Activated CD4-positive, alpha-beta T cell treated with anti-CD3 and anti-CD28 coated beads for 4 hours (primary cell): ENCODE data around the gene P2RX3.
"Not testable (repeated sequence)": the region's sequence is repeated elsewhere in the genome, so short reads cannot be mapped to it uniquely, and the experiment has no call there.

Experiments
- DNase-seq, 2 donors: peaks; one replicate each; pipeline ENCODE4 v3.0.0-alpha.2; 2020

The P2RX3 gene

GRCh38 chr11:57327721-57328120 is 10.4 kb upstream of the P2RX3 start:
- DNase-seq: no peak

- DNase-seq: no peak
Measured at GRCh38 chr11:57330029-57330428, 8.1 kb upstream of the P2RX3 start.

DNA sequence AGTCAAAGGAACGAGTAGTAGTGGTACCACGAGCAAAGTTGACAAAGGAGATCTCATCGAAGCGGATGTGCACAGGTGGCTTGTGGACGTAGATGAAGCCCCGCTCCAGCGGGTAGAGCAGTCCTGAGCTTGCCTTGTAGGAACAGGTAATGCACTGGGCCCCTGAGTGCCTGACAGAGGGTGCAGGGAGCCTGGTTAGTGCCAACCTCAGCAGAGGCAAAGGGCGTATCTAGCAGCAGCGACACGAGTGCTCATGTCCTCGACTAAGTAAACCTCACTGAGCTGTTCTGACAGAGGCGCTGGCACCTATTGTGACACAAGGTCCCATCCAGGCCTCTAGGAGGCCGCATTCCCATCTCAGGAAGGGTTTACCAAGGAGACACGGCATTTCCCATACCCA is 6.4 kb upstream of the P2RX3 start:
- no peak for DNase-seq

- DNase-seq: no peak
Measured at GRCh38 chr11:57332694-57333440, 5.3 kb upstream of the P2RX3 start.

DNA sequence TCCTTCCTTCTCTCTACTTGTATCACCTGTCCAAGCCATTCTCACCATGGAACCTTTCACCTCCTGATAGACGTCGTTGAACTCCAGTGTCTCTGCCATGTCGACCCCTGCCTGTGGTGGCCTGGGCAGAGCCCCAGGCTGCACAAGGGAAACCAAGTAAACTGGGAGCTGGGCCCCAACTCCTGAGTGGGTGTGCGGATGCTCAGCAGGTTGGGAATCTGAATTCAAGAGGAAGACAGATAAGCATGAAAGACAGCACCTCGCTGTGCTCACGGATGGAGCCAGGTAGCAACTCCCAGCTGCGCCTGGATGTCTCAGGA is 3.2 kb upstream of the P2RX3 start:
- DNase-seq: no peak

DNA sequence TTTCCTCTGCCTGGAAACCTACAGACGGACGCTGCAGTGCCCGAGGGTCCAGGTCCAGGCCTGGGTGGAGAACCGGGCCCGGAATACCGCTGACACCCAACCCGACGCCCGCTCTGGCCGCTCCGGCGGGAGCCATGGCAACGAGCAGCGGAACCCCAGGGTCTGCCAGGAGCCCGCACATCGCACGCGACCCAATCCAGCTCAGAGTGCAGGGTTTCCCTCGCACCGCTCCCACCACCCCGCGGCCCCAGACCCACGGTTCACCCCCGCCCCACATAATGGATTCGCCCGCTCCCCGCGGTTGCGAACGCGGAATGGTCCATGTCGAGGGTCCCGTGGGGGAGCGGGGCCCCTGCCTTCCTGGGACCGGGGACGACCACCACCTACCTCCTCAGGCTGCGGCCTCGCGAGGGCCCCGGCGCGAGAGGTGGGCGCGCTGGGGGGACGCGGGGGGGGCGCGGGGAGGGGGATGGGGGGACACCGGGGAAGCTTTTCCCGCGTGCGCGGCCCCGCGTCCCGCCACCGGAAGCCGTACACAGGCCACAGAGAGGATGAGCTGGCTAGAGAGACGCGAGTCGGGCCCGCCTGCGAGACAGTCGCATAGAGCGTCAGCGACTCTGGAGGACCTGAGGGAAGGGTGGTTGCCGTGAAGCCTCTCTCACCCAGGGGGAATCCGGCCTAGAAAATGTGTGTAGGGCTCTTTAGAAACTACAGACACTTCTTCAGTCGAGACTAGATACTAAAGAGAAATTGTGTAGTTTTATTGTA is 2.6 kb upstream of the P2RX3 start, which contains the start of gene SSRP1:
Gene SSRP1, minus strand, starts transcription at position 550 of the 768 bp plus-strand sequence. CDS start 771 bp downstream, outside the sequence.
- peak; percentile 84 to 87 for DNase-seq

- no peak for DNase-seq
Measured at GRCh38 chr11:57336111-57336666, 2.0 kb upstream of the P2RX3 start.

DNA sequence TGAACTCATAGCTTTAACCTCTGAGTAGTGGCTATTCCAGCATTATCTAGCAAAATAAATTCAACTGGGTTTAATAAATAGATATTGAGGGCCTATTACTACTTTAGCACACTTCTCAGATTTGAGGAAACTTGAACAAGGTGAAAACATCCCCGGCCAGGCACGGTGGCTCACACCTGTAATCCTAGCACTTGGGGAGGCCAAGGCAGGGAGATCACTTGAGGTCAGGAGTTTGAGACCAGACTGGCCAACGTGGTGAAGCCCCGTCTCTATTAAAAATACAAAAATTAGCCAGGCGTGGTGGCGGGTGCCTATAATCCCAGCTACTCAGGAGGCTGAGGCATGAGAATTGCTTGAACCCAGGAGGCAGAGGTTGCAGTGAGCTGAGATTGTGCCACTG is 1.3 kb upstream of the P2RX3 start:
- DNase-seq: not testable (repeated sequence)

DNA sequence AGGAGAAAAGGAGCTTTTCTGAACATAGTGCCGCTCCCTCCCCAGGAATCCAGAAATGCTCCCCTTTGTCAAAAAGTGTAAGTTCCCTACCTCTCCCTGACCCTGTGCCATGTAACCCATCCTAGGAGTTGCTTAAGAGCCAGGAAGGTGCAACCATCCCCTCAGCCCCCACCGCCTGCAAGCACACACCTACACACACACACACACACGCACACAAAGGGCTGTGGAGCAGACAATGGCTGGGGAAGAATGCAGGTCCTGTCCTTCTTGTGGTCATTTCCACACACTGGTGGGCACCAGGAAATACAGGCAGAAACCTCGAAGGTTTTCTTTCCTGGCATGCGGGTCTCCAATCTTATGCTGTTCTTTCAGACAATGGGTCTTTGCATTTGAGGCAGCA is 1.2 kb downstream of the P2RX3 start:
- DNase-seq: no peak

DNA sequence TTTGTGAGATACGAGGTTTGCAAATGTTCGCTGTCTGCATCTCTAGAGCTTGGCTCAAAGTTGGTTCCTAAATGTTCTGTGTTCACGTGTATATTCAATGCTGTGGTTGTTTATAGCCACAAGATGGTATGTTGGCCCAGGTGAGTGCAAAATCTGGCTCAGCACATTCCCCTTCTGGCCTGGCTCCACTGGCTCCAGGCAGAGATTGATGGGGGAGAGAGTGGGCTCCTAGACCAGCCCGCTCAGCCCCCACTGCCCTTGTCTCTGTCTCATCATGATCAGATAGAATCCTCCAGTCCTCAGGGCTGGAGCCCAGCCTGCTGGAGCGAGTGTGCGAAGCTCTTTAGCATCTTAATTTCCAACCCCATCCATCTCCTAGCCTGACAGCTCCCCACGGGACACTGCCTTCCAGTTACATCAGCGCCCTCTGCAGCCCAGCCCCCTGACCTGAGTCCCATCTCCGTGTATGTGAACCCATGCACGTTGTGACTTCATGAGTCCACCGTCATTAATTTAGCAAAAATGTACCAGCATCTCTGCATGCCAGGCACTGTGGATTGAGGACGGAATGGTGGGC is 2.0 kb downstream of the P2RX3 start:
- no peak for DNase-seq

DNA sequence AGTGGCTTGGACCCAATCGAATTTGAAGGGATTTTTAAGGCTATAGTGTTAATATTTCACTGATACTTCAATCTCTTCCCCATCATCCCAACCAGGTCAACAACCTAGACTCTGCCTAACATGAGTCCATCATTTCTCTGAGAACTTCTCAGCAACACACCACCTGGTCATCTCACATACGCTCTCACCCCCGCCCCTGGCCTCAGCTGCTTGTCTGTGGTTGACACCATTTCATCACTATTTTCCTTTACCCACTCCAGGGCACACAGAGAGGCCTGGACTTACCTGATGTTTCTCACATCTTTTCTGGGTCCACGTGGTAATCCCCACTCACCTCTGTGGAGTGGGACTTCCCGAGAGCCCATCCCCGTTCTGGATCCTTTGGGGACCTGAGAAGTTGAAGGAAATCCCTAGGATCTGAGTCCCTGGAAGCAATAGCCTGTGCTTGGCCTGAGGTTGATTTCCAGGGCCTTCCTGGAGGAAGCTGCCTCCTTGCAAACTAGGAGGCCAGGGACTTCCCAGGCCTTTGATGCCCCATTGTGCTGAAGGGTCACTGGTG is 3.2 kb downstream of the P2RX3 start:
- no peak for DNase-seq

- no peak for DNase-seq
Measured at GRCh38 chr11:57342702-57343101, 4.5 kb downstream of the P2RX3 start.

- no peak for DNase-seq
Measured at GRCh38 chr11:57343825-57344224, 5.7 kb downstream of the P2RX3 start.

DNA sequence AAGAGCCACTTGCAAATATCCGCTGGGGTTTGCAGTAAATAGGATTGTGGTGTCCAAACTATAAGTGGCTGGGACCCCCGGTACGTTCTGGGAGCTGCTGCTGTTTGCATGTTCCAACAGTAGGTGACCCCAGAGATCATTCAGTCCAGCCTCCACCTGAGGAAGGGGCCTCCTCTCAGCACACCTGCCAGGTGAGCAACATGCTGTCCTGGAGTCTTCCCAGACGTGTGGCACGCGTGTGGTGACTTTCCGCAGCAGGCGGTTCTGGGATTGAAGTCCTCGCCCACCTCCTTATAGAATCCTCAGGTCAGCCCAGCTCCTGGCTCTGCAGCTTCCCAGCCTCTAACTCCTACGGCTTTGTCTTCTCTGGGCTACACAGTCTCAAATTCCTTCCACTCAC is 6.7 kb downstream of the P2RX3 start:
- no peak for DNase-seq

DNA sequence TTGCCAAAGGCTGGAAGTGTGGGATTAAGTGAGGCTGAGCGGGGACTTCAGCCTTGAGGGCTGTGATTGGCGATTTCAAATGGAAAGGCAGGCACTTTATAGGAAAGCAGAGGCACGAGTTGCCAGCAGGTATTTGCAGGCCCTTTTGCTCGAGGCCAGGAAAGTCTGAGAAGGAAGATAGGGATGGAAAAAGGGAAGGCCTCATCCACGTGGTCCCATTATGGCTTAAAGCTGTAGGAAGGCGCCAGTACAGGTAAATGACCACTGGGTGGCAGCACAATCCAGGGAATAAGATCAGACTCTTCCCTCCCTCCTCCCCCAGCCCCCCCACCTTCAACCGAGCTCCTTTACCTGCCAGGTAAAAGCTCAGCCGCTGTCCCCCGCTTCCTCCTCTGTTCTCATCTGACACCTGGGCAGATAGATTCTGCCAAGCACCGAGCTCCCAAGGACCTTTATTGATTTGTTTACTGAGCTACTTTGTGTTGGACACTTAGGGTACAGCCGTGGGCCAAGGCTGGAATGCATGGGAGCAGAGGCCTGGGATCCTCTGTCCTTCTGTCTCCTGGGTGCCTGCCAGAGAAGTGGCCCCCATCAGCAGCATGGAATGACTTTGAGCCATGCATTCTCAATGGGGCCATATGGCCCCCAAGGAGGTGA is 7.5 kb downstream of the P2RX3 start:
- peak; percentile 70 to 81 for DNase-seq

DNA sequence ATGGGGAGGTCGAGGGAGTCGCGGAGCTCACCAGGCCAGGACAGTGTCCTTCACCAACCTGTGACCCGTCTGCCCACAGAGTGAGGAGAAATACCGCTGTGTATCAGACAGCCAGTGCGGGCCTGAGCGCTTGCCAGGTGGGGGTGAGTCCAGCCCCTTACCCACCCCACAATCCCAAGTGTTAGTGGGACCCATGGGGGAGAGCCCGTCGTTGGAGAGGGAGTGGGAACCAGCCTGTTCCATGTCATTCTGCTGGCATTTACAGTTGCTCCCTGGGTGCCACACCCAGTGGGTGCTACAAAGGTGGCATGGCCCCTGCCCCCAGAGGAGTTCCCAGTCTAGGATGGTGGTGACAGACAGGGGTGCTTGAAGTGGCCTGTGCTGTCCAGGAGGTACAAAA is 9.2 kb downstream of the P2RX3 start:
- no peak for DNase-seq

DNA sequence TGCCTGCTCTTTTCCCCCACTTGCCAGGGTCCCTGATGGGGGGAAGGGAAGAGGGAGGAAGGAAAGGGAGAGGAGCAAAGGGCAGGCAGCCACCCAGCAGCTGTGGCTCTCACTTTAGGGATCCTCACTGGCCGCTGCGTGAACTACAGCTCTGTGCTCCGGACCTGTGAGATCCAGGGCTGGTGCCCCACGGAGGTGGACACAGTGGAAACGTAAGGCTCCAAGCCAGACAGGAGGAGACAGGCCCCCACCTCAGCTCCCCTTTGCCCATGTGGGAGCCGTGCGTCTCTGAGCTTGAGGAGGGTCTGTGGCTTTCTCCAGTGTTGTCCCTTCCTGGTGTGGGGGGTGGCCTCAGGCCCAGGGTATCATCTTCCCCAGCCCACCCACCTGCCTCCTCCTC is 9.9 kb downstream of the P2RX3 start:
- DNase-seq: no peak

DNA sequence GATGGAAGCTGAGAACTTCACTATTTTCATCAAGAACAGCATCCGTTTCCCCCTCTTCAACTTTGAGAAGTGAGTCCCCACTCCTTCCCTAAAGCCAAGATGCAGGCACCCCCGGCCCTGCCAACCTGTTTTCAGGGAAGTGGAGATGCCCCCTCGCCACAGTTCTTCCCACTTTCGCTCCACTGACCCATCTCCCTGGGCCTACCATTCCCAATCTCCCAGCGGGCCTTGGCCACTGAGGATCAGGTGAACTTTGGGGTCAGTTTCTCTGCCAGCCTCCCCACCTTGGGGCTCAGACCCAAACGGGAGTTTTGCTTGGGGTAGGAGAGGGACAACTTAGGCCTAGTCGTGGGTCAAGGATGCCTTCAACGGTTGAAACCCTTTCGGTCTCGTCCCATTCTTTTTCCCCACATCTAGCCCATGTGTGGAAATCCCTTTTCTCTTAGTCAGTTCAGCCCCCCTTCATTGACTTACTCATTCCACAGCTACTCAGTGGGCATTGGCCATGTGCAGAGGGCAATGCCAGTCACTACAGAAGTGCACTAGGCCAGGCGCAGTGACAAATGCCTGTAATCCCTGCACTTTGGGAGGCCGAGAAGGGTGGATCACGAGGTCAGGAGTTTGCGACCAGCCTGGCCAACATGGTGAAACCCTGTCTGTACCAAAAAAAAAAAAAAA is 10.6 kb downstream of the P2RX3 start:
- no peak for DNase-seq

DNA sequence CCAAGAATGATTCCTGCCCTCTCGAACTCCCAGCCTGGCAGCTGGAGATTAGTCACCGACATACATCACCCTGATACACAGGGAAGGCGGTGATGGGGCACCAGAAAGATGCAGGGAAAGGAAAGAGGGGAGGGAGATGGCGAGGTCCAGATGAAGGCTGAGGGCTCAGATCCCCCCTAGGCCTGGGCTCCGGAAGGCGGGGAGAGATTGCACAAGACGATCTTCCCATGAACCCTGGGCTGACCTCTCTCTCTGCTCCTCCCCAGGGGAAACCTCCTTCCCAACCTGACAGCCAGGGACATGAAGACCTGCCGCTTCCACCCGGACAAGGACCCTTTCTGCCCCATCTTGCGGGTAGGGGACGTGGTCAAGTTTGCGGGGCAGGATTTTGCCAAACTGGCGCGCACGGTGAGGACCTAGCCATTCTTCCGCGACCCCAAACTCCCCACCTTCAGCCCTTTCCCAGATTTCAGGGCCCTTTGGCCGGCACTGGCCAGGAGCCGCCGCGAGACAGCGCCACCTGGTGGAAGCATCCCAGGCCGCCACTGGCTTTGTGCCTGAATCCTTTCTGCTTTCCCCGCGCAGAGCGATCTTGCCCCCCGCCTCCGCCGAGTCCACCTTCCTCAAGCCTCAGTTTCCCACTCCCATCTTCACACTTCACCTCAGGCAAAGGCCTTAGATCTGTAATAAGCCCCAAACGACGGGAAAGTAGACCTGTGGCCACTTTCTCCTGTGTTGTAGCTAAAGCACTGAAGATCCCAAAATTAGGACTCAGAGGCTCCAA is 11.5 kb downstream of the P2RX3 start:
- peak; percentile 46 to 63 for DNase-seq

- no peak for DNase-seq
Measured at GRCh38 chr11:57353036-57353435, 14.9 kb downstream of the P2RX3 start.

- DNase-seq: no peak
Measured at GRCh38 chr11:57353446-57353845, 15.3 kb downstream of the P2RX3 start.

GRCh38 chr11:57353852-57354251 is 15.7 kb downstream of the P2RX3 start:
- DNase-seq: no peak
